SK-N-SH treated with all-trans-retinoic acid at 6 μM for 48 hours (cell line): ENCODE results near the gene RBM10.

Source experiments
- CREB5 ChIP-seq: fragments of 250-450 bp; sonication (Bioruptor Pico); IDR thresholded peaks from 2 replicates; pipeline ENCODE4 v1.5.1; 2020; ENCODE audit warnings: low read depth, mild to moderate bottlenecking, moderate library complexity
- ESRRG ChIP-seq: fragments of 250-450 bp; sonication (Bioruptor Pico); IDR thresholded peaks from 2 replicates; pipeline ENCODE4 v1.6.1; 2021; ENCODE audit warnings: mild to moderate bottlenecking
- GLIS3 ChIP-seq: fragments of 250-450 bp; sonication (Bioruptor Pico); IDR thresholded peaks from 2 replicates; pipeline ENCODE4 v1.5.0; 2020; ENCODE audit warnings: mild to moderate bottlenecking, moderate library complexity
- PPARA ChIP-seq: fragments of 250-450 bp; sonication (Bioruptor Pico); IDR thresholded peaks from 2 replicates; pipeline ENCODE4 v1.5.0; 2020; ENCODE audit warnings: mild to moderate bottlenecking, borderline replicate concordance
- ZFP3 ChIP-seq: fragments of 250-450 bp; sonication (Bioruptor Pico); IDR thresholded peaks from 2 replicates; pipeline ENCODE4 v1.5.0; 2020; ENCODE audit warnings: mild to moderate bottlenecking, moderate library complexity
- TF ChIP-seq, protein P1 (sequence below): fragments of 250-450 bp; sonication (Bioruptor Pico); IDR thresholded peaks from 2 replicates; pipeline ENCODE4 v1.8.0; 2020; ENCODE audit warnings: mild to moderate bottlenecking, moderate library complexity, borderline replicate concordance

DNA sequence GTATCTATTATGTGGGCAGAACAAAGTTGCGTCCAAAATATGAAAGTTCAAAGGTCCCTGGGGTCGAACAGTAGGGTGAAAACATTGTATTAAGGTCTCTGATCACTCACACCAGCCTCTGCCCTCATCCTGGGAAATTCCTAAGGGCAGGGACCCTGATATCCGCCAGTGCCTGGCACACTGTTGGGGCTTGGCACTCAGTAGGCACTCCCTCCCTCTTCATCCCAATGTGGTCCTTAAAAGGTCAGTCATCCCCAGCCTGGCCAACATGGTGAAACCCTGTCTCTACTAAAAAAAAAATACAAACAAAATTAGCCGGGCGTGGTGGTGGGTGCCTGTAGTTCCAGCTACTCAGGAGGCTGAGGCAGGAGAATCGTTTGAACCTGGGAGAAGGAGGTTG is 6.8 kb upstream of the RBM10 start:
- TF ChIP-seq, protein P1, sequence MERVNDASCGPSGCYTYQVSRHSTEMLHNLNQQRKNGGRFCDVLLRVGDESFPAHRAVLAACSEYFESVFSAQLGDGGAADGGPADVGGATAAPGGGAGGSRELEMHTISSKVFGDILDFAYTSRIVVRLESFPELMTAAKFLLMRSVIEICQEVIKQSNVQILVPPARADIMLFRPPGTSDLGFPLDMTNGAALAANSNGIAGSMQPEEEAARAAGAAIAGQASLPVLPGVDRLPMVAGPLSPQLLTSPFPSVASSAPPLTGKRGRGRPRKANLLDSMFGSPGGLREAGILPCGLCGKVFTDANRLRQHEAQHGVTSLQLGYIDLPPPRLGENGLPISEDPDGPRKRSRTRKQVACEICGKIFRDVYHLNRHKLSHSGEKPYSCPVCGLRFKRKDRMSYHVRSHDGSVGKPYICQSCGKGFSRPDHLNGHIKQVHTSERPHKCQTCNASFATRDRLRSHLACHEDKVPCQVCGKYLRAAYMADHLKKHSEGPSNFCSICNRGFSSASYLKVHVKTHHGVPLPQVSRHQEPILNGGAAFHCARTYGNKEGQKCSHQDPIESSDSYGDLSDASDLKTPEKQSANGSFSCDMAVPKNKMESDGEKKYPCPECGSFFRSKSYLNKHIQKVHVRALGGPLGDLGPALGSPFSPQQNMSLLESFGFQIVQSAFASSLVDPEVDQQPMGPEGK (CRISPR knock-in tag): no peak
- TF ChIP-seq PPARA (CRISPR knock-in tag) (no peak), ZFP3 (CRISPR knock-in tag) (no peak), GLIS3 (CRISPR knock-in tag) (no peak), ESRRG (no peak), CREB5 (no peak)
